ENCODE measurements around the gene SULT6B1.
"Not testable (repeated sequence)": the region's sequence is repeated elsewhere in the genome, so short reads cannot be mapped to it uniquely, and the experiment has no call there.

SULT6B1 gene

GRCh38 chr2:37188570-37188969 is at the start of gene SULT6B1:
SULT6B1 (minus strand) TSS chr2:37188670; CDS start chr2:37188640, 30 bp downstream.
- DNase-seq = no peak

- no peak for DNase-seq
Observed at GRCh38 chr2:37232131-37232933, 43.9 kb upstream of the SULT6B1 start.

- DNase-seq = peak; percentile 93
Observed at GRCh38 chr2:37231241-37232130, 43.0 kb upstream of the SULT6B1 start, which contains the start of the genes CEBPZ and NDUFAF7. CEBPZ (minus strand) TSS chr2:37231596; CDS start chr2:37231567, 29 bp downstream. NDUFAF7 (plus strand) TSS chr2:37231658; CDS start chr2:37231706, 48 bp downstream.

- no peak for DNase-seq
Observed at GRCh38 chr2:37230581-37230980, 42.1 kb upstream of the SULT6B1 start.

GRCh38 chr2:37228788-37229187 is 40.3 kb upstream of the SULT6B1 start:
- no peak for DNase-seq

GRCh38 chr2:37226863-37227262 is 38.4 kb upstream of the SULT6B1 start:
- no peak for DNase-seq

GRCh38 chr2:37225129-37225528 is 36.7 kb upstream of the SULT6B1 start:
- not testable (repeated sequence) for DNase-seq

- DNase-seq = no peak
Observed at GRCh38 chr2:37224063-37224462, 35.6 kb upstream of the SULT6B1 start.

GRCh38 chr2:37223131-37223530 is 34.7 kb upstream of the SULT6B1 start:
- no peak for DNase-seq

GRCh38 chr2:37219046-37219445 is 30.6 kb upstream of the SULT6B1 start:
- no peak for DNase-seq

GRCh38 chr2:37215250-37215649 is 26.8 kb upstream of the SULT6B1 start:
- no peak for DNase-seq

GRCh38 chr2:37211939-37212338 is 23.5 kb upstream of the SULT6B1 start:
- no peak for DNase-seq

- DNase-seq = no peak
Observed at GRCh38 chr2:37211212-37211611, 22.7 kb upstream of the SULT6B1 start.

GRCh38 chr2:37206760-37207159 is 18.3 kb upstream of the SULT6B1 start:
- not testable (repeated sequence) for DNase-seq

GRCh38 chr2:37205689-37206341 is 17.3 kb upstream of the SULT6B1 start:
- DNase-seq = no peak

- not testable (repeated sequence) for DNase-seq
Observed at GRCh38 chr2:37205071-37205661, 16.7 kb upstream of the SULT6B1 start.

- no peak for DNase-seq
Observed at GRCh38 chr2:37203708-37204107, 15.2 kb upstream of the SULT6B1 start.

GRCh38 chr2:37201766-37202165 is 13.3 kb upstream of the SULT6B1 start:
- DNase-seq = peak; percentile 30

- no peak for DNase-seq
Observed at GRCh38 chr2:37201208-37201607, 12.7 kb upstream of the SULT6B1 start.

- DNase-seq = no peak
Observed at GRCh38 chr2:37198681-37199065, 10.2 kb upstream of the SULT6B1 start.

- DNase-seq = peak; percentile 88
Observed at GRCh38 chr2:37196320-37197195, 8.1 kb upstream of the SULT6B1 start, which contains the start of gene CEBPZOS. CEBPZOS (plus strand) TSS chr2:37196496; CDS start chr2:37199705, 3,209 bp downstream.

All from stimulated activated CD4-positive, alpha-beta T cell treated with anti-CD3 and anti-CD28 coated beads, Interleukin-1b, Interleukin-23, amount 100 ng/mL, for 48 hours (primary cell).